CD4-positive, alpha-beta T cell treated with Interleukin-4 for 4 hours (primary cell): ENCODE measurements around the gene MYH14.

Experiments used
- DNase-seq: peaks from one replicate; pipeline ENCODE4 v3.0.0-alpha.2; 2020

Gene MYH14

GRCh38 chr19:50203281-50204080 is at the start of gene MYH14:
Gene MYH14 (plus strand): TSS chr19:50203622. CDS start chr19:50210366, 6,744 bp downstream.
- no peak for DNase-seq

GRCh38 chr19:50154529-50154928 is 48.9 kb upstream of the MYH14 start:
- DNase-seq, result no peak

- no peak for DNase-seq
Observed at GRCh38 chr19:50155520-50156109, 47.8 kb upstream of the MYH14 start.

GRCh38 chr19:50158577-50158976 is 44.8 kb upstream of the MYH14 start:
- DNase-seq, result no peak

- DNase-seq, result no peak
Observed at GRCh38 chr19:50159078-50159477, 44.3 kb upstream of the MYH14 start.

- no peak for DNase-seq
Observed at GRCh38 chr19:50162988-50163387, 40.4 kb upstream of the MYH14 start, which contains the start of gene IZUMO2. Gene IZUMO2 (minus strand): TSS chr19:50163281. CDS start chr19:50163194, 87 bp downstream.

GRCh38 chr19:50167314-50167721 is 36.1 kb upstream of the MYH14 start:
- DNase-seq, result no peak

GRCh38 chr19:50171752-50172151 is 31.7 kb upstream of the MYH14 start:
- no peak for DNase-seq

- DNase-seq, result no peak
Observed at GRCh38 chr19:50172726-50173125, 30.7 kb upstream of the MYH14 start.

GRCh38 chr19:50173127-50173526 is 30.3 kb upstream of the MYH14 start:
- no peak for DNase-seq

- DNase-seq, result no peak
Observed at GRCh38 chr19:50174100-50174793, 29.2 kb upstream of the MYH14 start.

GRCh38 chr19:50175924-50176323 is 27.5 kb upstream of the MYH14 start:
- no peak for DNase-seq

- DNase-seq, result no peak
Observed at GRCh38 chr19:50176775-50177174, 26.6 kb upstream of the MYH14 start.

- no peak for DNase-seq
Observed at GRCh38 chr19:50178320-50178719, 25.1 kb upstream of the MYH14 start.

- no peak for DNase-seq
Observed at GRCh38 chr19:50178859-50179537, 24.4 kb upstream of the MYH14 start.

GRCh38 chr19:50181121-50181520 is 22.3 kb upstream of the MYH14 start:
- no peak for DNase-seq

GRCh38 chr19:50184196-50184595 is 19.2 kb upstream of the MYH14 start:
- no peak for DNase-seq

- no peak for DNase-seq
Observed at GRCh38 chr19:50187937-50188336, 15.5 kb upstream of the MYH14 start.

- no peak for DNase-seq
Observed at GRCh38 chr19:50189331-50189730, 14.1 kb upstream of the MYH14 start.

- no peak for DNase-seq
Observed at GRCh38 chr19:50190439-50190891, 13.0 kb upstream of the MYH14 start.

- no peak for DNase-seq
Observed at GRCh38 chr19:50191216-50191615, 12.2 kb upstream of the MYH14 start.

GRCh38 chr19:50192463-50193211 is 10.8 kb upstream of the MYH14 start:
- DNase-seq, result no peak
